GM23338 (cell line): Measurements from ENCODE around the gene FAXDC2. TPM values are rescaled to one million over a fixed set of nuclear protein-coding genes. Genes with fewer than 3 reads are reported as not detected.

Source experiments
- ATAC-seq: fragments of 200-7000 bp; cut with Tn5 transposase; 3 replicates; pipeline ENCODE4 v1.9.1; 2020
- DNase-seq: peaks from one replicate; pipeline ENCODE4 v3.0.0-alpha.2; 2015; ENCODE audit warnings: low spot score
- H2AFZ ChIP-seq: fragments of 200-600 bp; sonication (generic); 2 replicates; pipeline ENCODE4 v1.8.0; 2016; ENCODE audit warnings: antibody characterized with exemption, mild to moderate bottlenecking, moderate library complexity
- H3F3A ChIP-seq: fragments of 200-600 bp; sonication (generic); replicated peaks from 2 replicates; pipeline ENCODE4 v1.8.0; 2017; ENCODE audit warnings: antibody characterized with exemption, mixed run types, low read depth
- H3K27ac ChIP-seq: fragments of 200-600 bp; sonication (generic); 2 replicates; pipeline ENCODE4 v1.6.1; 2016; ENCODE audit warnings: low read depth
- H3K27me3 ChIP-seq: fragments of 200-600 bp; sonication (generic); 2 replicates; pipeline ENCODE4 v1.8.0; 2016; ENCODE audit warnings: mild to moderate bottlenecking, mixed run types, moderate library complexity; ENCODE audit not compliant: insufficient read depth
- H3K36me3 ChIP-seq: fragments of 200-600 bp; sonication (generic); 2 replicates; pipeline ENCODE4 v1.8.0; 2016; ENCODE audit warnings: mild to moderate bottlenecking; ENCODE audit not compliant: insufficient read depth
- H3K4me1 ChIP-seq: fragments of 200-600 bp; sonication (generic); 2 replicates; pipeline ENCODE4 v1.8.0; 2016; ENCODE audit warnings: mild to moderate bottlenecking, moderate library complexity; ENCODE audit not compliant: insufficient read depth
- H3K4me2 ChIP-seq: fragments of 200-600 bp; sonication (generic); 2 replicates; pipeline ENCODE4 v1.7.1; 2017; ENCODE audit warnings: mixed run types
- H3K4me3 ChIP-seq: fragments of 200-600 bp; sonication (generic); 2 replicates; pipeline ENCODE4 v1.6.1; 2016; ENCODE audit warnings: mixed run types
- H3K79me2 ChIP-seq: fragments of 200-600 bp; sonication (generic); replicated peaks from 2 replicates; pipeline ENCODE4 v1.8.0; 2017; ENCODE audit warnings: mild to moderate bottlenecking; ENCODE audit not compliant: insufficient read depth
- H3K9me2 ChIP-seq: fragments of 200-600 bp; sonication (generic); 2 replicates; pipeline ENCODE4 v1.8.0; 2017; ENCODE audit not compliant: insufficient read depth
- H4K20me1 ChIP-seq: fragments of 200-600 bp; sonication (generic); replicated peaks from 2 replicates; pipeline ENCODE4 v1.8.0; 2017; ENCODE audit warnings: mild to moderate bottlenecking; ENCODE audit not compliant: insufficient read depth
- H3K27ac Mint-ChIP-seq: 2 replicates; pipeline ENCODE4 v1.8.0; 2020; ENCODE audit warnings: inconsistent platforms, mild to moderate bottlenecking, moderate library complexity, mixed read lengths
- H3K27me3 Mint-ChIP-seq: 3 replicates; pipeline ENCODE4 v1.8.0; 2022; ENCODE audit warnings: low read depth, mild to moderate bottlenecking, moderate library complexity, mixed read lengths, inconsistent platforms; ENCODE audit not compliant: insufficient read depth, poor library complexity
- H3K36me3 Mint-ChIP-seq: 3 replicates; pipeline ENCODE4 v1.8.0; 2021; ENCODE audit warnings: low read depth, mild to moderate bottlenecking, inconsistent platforms, moderate library complexity, mixed read lengths
- H3K4me1 Mint-ChIP-seq: 3 replicates; pipeline ENCODE4 v1.8.0; 2020; ENCODE audit warnings: mild to moderate bottlenecking, inconsistent platforms, mixed read lengths
- H3K4me3 Mint-ChIP-seq: 3 replicates; pipeline ENCODE4 v1.8.0; 2021; ENCODE audit warnings: moderate library complexity, mild to moderate bottlenecking, inconsistent platforms, mixed read lengths
- H3K9me3 Mint-ChIP-seq: 3 replicates; pipeline ENCODE4 v1.8.0; 2020; ENCODE audit warnings: moderate library complexity, mild to moderate bottlenecking, inconsistent platforms, mixed read lengths
- CREB1 ChIP-seq: fragments of 250-450 bp; sonication (Bioruptor Pico); IDR thresholded peaks from 2 replicates; pipeline ENCODE4 v1.5.0; 2020; ENCODE audit warnings: low read depth, mild to moderate bottlenecking, moderate library complexity
- EZH2 ChIP-seq: fragments of 200-600 bp; sonication (generic); IDR thresholded peaks from one replicate; pipeline ENCODE4 v1.8.0; 2017; ENCODE audit warnings: antibody characterized with exemption, mild to moderate bottlenecking, low read depth; ENCODE audit not compliant: unreplicated experiment
- EZH2phosphoT487 ChIP-seq: fragments of 200-600 bp; sonication (generic); IDR thresholded peaks from one replicate; pipeline ENCODE4 v1.8.1; 2018; ENCODE audit warnings: antibody characterized with exemption; ENCODE audit not compliant: unreplicated experiment
- JUNB ChIP-seq: IDR thresholded peaks from one replicate; pipeline ENCODE4 v1.6.1; 2016; ENCODE audit warnings: antibody characterized with exemption; ENCODE audit not compliant: unreplicated experiment
- NANOG ChIP-seq: IDR thresholded peaks from 2 replicates; pipeline ENCODE4 v1.6.1; 2016; ENCODE audit warnings: antibody characterized with exemption, borderline replicate concordance
- POLR2AphosphoS5 ChIP-seq: IDR thresholded peaks from 2 replicates; pipeline ENCODE4 v1.6.1; 2016; ENCODE audit warnings: antibody characterized with exemption, low read depth
- STAT1 ChIP-seq: IDR thresholded peaks from one replicate; pipeline ENCODE4 v1.6.1; 2016; ENCODE audit warnings: antibody characterized with exemption; ENCODE audit not compliant: unreplicated experiment
- ZNF114 ChIP-seq: fragments of 250-450 bp; sonication (Bioruptor Pico); IDR thresholded peaks from 2 replicates; pipeline ENCODE4 v1.5.0; 2020; ENCODE audit warnings: mild to moderate bottlenecking, moderate library complexity
- ZNF331 ChIP-seq: fragments of 250-450 bp; sonication (Bioruptor Pico); IDR thresholded peaks from 2 replicates; pipeline ENCODE4 v1.5.0; 2020; ENCODE audit warnings: low read depth, mild to moderate bottlenecking, moderate library complexity
- polyA plus RNA-seq: library from polyadenylated mRNA; unstranded; fragments of >200 nt; fragmentation: Nextera tagmentation; extraction: Ambion mirVana; gene quantifications from 2 replicates; pipeline ENCODE4 v1.2.1, GENCODE V29; 2016
- total RNA-seq: library from RNA; depleted of rRNA; stranded (reverse); fragments of >200 nt; shearing (Covaris generic); gene quantifications from 2 replicates; pipeline ENCODE4 v1.2.3, GENCODE V29; 2014
- TF ChIP-seq, protein P1 (sequence below): IDR thresholded peaks from one replicate; pipeline ENCODE4 v1.6.1; 2018; ENCODE audit warnings: antibody characterized with exemption; ENCODE audit not compliant: unreplicated experiment
- TF ChIP-seq, protein P2 (sequence below): fragments of 250-450 bp; sonication (Bioruptor Pico); IDR thresholded peaks from 2 replicates; pipeline ENCODE4 v1.5.0; 2020; ENCODE audit warnings: mild to moderate bottlenecking, moderate library complexity
- TF ChIP-seq, protein P3 (sequence below), 2 experiments: fragments of 200-600 bp in 1 of 2; sonication (generic) in 1 of 2; conservative IDR thresholded peaks; 2 replicates each; pipeline versions ENCODE4 v1.5.1 to v1.6.1; 2016 to 2017; ENCODE audit warnings: antibody characterized with exemption in 2 of 2, low read depth in 2 of 2, mild to moderate bottlenecking in 2 of 2, moderate library complexity in 1 of 2
- TF ChIP-seq, protein P4 (sequence below): IDR thresholded peaks from 2 replicates; pipeline ENCODE4 v1.6.1; 2016; ENCODE audit warnings: antibody characterized with exemption

The FAXDC2 gene
- total and polyA plus RNA-seq, 2 experiments from 2014 or later = 4.0 to 4.6 TPM

GRCh38 chr5:154831451-154831850, 19.0 kb downstream of the FAXDC2 start:
- DNase-seq = no peak
- no peaks in the 10 kb centered on the region for H3K27me3 ChIP-seq
- no peaks in the 10 kb centered on the region for H3K79me2 ChIP-seq
- Mint-ChIP-seq H3K27ac (no peak overlapping the region), H3K36me3 (peaks cover 21% of the 10 kb centered on the region), H3K4me1 (peaks cover 5% of the 10 kb centered on the region; the same call in 2 of the 3 replicates), H3K4me3 (no peak overlapping the region), H3K27me3 (peaks cover 2% of the 10 kb centered on the region), H3K9me3 (no peaks in the 10 kb centered on the region)
- no peaks in the 10 kb centered on the region for H3K4me1 ChIP-seq
- H3K27ac ChIP-seq = no peak overlapping the region
- peaks cover 3% of the 10 kb centered on the region; the same call in 1 of the 2 replicates for H3K36me3 ChIP-seq
- no peak for TF ChIP-seq POLR2AphosphoS5
- no peak for TF ChIP-seq ZNF114 (CRISPR knock-in tag)
- TF ChIP-seq NANOG = no peak
- no peak for TF ChIP-seq JUNB
- TF ChIP-seq ZNF331 (CRISPR knock-in tag) = no peak
- no peak for TF ChIP-seq CREB1 (CRISPR knock-in tag)
- TF ChIP-seq, protein P1, sequence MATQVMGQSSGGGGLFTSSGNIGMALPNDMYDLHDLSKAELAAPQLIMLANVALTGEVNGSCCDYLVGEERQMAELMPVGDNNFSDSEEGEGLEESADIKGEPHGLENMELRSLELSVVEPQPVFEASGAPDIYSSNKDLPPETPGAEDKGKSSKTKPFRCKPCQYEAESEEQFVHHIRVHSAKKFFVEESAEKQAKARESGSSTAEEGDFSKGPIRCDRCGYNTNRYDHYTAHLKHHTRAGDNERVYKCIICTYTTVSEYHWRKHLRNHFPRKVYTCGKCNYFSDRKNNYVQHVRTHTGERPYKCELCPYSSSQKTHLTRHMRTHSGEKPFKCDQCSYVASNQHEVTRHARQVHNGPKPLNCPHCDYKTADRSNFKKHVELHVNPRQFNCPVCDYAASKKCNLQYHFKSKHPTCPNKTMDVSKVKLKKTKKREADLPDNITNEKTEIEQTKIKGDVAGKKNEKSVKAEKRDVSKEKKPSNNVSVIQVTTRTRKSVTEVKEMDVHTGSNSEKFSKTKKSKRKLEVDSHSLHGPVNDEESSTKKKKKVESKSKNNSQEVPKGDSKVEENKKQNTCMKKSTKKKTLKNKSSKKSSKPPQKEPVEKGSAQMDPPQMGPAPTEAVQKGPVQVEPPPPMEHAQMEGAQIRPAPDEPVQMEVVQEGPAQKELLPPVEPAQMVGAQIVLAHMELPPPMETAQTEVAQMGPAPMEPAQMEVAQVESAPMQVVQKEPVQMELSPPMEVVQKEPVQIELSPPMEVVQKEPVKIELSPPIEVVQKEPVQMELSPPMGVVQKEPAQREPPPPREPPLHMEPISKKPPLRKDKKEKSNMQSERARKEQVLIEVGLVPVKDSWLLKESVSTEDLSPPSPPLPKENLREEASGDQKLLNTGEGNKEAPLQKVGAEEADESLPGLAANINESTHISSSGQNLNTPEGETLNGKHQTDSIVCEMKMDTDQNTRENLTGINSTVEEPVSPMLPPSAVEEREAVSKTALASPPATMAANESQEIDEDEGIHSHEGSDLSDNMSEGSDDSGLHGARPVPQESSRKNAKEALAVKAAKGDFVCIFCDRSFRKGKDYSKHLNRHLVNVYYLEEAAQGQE = no peak
- TF ChIP-seq, protein P2, sequence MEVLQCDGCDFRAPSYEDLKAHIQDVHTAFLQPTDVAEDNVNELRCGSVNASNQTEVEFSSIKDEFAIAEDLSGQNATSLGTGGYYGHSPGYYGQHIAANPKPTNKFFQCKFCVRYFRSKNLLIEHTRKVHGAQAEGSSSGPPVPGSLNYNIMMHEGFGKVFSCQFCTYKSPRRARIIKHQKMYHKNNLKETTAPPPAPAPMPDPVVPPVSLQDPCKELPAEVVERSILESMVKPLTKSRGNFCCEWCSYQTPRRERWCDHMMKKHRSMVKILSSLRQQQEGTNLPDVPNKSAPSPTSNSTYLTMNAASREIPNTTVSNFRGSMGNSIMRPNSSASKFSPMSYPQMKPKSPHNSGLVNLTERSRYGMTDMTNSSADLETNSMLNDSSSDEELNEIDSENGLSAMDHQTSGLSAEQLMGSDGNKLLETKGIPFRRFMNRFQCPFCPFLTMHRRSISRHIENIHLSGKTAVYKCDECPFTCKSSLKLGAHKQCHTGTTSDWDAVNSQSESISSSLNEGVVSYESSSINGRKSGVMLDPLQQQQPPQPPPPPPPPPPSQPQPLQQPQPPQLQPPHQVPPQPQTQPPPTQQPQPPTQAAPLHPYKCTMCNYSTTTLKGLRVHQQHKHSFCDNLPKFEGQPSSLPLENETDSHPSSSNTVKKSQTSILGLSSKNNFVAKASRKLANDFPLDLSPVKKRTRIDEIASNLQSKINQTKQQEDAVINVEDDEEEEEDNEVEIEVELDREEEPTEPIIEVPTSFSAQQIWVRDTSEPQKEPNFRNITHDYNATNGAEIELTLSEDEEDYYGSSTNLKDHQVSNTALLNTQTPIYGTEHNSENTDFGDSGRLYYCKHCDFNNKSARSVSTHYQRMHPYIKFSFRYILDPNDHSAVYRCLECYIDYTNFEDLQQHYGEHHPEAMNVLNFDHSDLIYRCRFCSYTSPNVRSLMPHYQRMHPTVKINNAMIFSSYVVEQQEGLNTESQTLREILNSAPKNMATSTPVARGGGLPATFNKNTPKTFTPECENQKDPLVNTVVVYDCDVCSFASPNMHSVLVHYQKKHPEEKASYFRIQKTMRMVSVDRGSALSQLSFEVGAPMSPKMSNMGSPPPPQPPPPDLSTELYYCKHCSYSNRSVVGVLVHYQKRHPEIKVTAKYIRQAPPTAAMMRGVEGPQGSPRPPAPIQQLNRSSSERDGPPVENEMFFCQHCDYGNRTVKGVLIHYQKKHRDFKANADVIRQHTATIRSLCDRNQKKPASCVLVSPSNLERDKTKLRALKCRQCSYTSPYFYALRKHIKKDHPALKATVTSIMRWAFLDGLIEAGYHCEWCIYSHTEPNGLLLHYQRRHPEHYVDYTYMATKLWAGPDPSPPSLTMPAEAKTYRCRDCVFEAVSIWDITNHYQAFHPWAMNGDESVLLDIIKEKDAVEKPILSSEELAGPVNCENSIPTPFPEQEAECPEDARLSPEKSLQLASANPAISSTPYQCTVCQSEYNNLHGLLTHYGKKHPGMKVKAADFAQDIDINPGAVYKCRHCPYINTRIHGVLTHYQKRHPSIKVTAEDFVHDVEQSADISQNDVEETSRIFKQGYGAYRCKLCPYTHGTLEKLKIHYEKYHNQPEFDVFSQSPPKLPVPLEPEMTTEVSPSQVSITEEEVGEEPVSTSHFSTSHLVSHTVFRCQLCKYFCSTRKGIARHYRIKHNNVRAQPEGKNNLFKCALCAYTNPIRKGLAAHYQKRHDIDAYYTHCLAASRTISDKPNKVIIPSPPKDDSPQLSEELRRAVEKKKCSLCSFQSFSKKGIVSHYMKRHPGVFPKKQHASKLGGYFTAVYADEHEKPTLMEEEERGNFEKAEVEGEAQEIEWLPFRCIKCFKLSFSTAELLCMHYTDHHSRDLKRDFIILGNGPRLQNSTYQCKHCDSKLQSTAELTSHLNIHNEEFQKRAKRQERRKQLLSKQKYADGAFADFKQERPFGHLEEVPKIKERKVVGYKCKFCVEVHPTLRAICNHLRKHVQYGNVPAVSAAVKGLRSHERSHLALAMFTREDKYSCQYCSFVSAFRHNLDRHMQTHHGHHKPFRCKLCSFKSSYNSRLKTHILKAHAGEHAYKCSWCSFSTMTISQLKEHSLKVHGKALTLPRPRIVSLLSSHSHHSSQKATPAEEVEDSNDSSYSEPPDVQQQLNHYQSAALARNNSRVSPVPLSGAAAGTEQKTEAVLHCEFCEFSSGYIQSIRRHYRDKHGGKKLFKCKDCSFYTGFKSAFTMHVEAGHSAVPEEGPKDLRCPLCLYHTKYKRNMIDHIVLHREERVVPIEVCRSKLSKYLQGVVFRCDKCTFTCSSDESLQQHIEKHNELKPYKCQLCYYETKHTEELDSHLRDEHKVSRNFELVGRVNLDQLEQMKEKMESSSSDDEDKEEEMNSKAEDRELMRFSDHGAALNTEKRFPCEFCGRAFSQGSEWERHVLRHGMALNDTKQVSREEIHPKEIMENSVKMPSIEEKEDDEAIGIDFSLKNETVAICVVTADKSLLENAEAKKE (CRISPR knock-in tag) = no peak
- TF ChIP-seq STAT1 = no peak
- TF ChIP-seq, protein P3, sequence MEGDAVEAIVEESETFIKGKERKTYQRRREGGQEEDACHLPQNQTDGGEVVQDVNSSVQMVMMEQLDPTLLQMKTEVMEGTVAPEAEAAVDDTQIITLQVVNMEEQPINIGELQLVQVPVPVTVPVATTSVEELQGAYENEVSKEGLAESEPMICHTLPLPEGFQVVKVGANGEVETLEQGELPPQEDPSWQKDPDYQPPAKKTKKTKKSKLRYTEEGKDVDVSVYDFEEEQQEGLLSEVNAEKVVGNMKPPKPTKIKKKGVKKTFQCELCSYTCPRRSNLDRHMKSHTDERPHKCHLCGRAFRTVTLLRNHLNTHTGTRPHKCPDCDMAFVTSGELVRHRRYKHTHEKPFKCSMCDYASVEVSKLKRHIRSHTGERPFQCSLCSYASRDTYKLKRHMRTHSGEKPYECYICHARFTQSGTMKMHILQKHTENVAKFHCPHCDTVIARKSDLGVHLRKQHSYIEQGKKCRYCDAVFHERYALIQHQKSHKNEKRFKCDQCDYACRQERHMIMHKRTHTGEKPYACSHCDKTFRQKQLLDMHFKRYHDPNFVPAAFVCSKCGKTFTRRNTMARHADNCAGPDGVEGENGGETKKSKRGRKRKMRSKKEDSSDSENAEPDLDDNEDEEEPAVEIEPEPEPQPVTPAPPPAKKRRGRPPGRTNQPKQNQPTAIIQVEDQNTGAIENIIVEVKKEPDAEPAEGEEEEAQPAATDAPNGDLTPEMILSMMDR (conservative IDR thresholded peaks at IDR 0.05; ENCODE audit: low read depth in 2 of 2) = no peak
- TF ChIP-seq EZH2 = no peak
- TF ChIP-seq, protein P4, sequence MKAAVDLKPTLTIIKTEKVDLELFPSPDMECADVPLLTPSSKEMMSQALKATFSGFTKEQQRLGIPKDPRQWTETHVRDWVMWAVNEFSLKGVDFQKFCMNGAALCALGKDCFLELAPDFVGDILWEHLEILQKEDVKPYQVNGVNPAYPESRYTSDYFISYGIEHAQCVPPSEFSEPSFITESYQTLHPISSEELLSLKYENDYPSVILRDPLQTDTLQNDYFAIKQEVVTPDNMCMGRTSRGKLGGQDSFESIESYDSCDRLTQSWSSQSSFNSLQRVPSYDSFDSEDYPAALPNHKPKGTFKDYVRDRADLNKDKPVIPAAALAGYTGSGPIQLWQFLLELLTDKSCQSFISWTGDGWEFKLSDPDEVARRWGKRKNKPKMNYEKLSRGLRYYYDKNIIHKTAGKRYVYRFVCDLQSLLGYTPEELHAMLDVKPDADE = no peak
- no peak for TF ChIP-seq EZH2phosphoT487
- H2AFZ ChIP-seq = no peak overlapping the region
- H3K4me3 ChIP-seq = no peak overlapping the region
- H3K9me2 ChIP-seq = no peaks in the 10 kb centered on the region
- no peak for ATAC-seq
- peaks cover 7% of the 10 kb centered on the region; the same call in 1 of the 2 replicates for H3F3A ChIP-seq
- no peaks in the 10 kb centered on the region; the same call in 1 of the 2 replicates for H4K20me1 ChIP-seq
- no peak overlapping the region for H3K4me2 ChIP-seq
